ENCODE data around the gene BATF3. TPM values are rescaled to one million over a fixed set of nuclear protein-coding genes. Genes with fewer than 3 reads are reported as not detected.

Gene BATF3
- total RNA-seq, 2 experiments from 2014 or later, result 2.1 to 3.1 TPM

DNA sequence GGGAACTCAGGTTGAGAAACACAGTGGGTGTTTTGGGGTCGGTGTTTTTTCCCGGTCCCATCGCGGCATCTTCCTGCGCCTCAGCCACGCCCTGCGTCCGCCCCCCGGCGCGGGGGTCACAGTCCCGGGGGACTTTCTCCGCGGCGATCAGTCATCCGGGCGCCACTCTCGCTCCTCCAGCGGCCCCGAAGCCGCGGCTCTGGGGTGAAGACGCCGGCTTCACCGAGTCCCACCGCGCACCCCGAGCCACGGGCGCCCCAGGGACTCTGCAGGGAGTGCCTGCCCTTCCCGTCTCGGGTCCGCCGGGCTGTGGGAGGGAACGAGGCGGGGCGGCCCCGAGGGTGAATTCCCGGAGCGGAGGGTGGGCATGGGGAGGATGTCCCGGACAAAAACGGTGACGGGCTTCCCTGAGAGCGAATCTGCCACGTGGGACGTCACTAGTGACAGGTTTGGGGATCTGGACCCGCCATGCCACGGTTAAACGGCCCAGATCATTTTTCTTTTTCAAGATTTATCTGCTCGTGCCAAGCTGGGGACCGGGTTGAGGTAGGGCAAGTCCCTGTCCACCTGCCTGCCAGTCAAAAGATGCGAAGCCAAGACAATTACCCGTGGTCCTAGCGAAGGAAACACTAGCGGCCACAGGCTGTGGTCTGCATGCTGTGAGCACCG, 717 bp upstream of the BATF3 start:
- ChIA-PET POLR2A (interaction anchor here (0.9 to 1.4 kb wide), 2 partner anchors 22 to 90 kb away, joined by 3 to 5 read pairs; no protein-coding TSS in a partner anchor), CTCF (ENCODE audit: unreplicated experiment) (no interaction called here)
- Histone ChIP-seq H2AFZ (ENCODE audit: low read length) (peak overlapping the region; percentile 70), H3K36me3 (ENCODE audit: insufficient read depth, low read length) (no peaks in the 10 kb centered on the region), H3K4me3 (ENCODE audit: low read depth, low read length, poor library complexity, severe bottlenecking) (peak overlapping the region; percentile 68), H3K27ac (ENCODE audit: low read depth, low read length, poor library complexity, severe bottlenecking) (no peak overlapping the region), H4K20me1 (ENCODE audit: insufficient read depth, low read length) (no peaks in the 10 kb centered on the region), H3K4me1 (ENCODE audit: insufficient read depth, low read length, poor library complexity, severe bottlenecking) (peaks cover 33% of the 10 kb centered on the region), H3K9me2 (ENCODE audit: insufficient read depth, low read length) (no peaks in the 10 kb centered on the region), H3K79me2 (ENCODE audit: insufficient read depth, low read depth, low read length) (no peaks in the 10 kb centered on the region), H3K9me3 (ENCODE audit: low read length) (no peaks in the 10 kb centered on the region), H3K4me2 (ENCODE audit: low read length) (peak overlapping the region; percentile 61)
- TF ChIP-seq CTCF (conservative IDR thresholded peaks at IDR 0.05; ENCODE audit: low read length) (no peak), EZH2phosphoT487 (IDR thresholded peaks at IDR 0.05; ENCODE audit: borderline replicate concordance, low read depth, low read length) (no peak)
- BruUV-seq (replicated peaks), result no TSS peak
- intact Hi-C loops (cut with micrococcal nuclease; ENCODE audit: unreplicated experiment), result loop anchor here (2.0 kb wide), 1 partner anchor 54 kb away; no protein-coding TSS in a partner anchor
- DNase-seq (ENCODE audit: low spot score), result peak; percentile 43

GRCh38 chr1:212699104-212699624, 476 bp downstream of the BATF3 start:
- no TSS peak for BruUV-seq (replicated peaks)
- Histone ChIP-seq H3K79me2 (ENCODE audit: insufficient read depth, low read depth, low read length) (no peaks in the 10 kb centered on the region), H3K4me1 (ENCODE audit: insufficient read depth, low read length, poor library complexity, severe bottlenecking) (peaks cover 33% of the 10 kb centered on the region), H3K27ac (ENCODE audit: low read depth, low read length, poor library complexity, severe bottlenecking) (no peak overlapping the region), H3K9me3 (ENCODE audit: low read length) (no peaks in the 10 kb centered on the region), H3K4me2 (ENCODE audit: low read length) (peak overlapping the region; percentile 61), H3K4me3 (ENCODE audit: low read depth, low read length, poor library complexity, severe bottlenecking) (peak overlapping the region; percentile 68), H3K36me3 (ENCODE audit: insufficient read depth, low read length) (no peaks in the 10 kb centered on the region), H4K20me1 (ENCODE audit: insufficient read depth, low read length) (no peaks in the 10 kb centered on the region), H2AFZ (ENCODE audit: low read length) (peak overlapping the region; percentile 57; the same call in 1 of the 2 replicates), H3K9me2 (ENCODE audit: insufficient read depth, low read length) (no peaks in the 10 kb centered on the region)
- TF ChIP-seq EZH2phosphoT487 (IDR thresholded peaks at IDR 0.05; ENCODE audit: borderline replicate concordance, low read depth, low read length), result no peak
- TF ChIP-seq CTCF (conservative IDR thresholded peaks at IDR 0.05; ENCODE audit: low read length), result peak; percentile 71
- ChIA-PET CTCF (ENCODE audit: unreplicated experiment) (no interaction called here), POLR2A (interaction anchor here (0.6 kb wide), 1 partner anchor 109 kb away, joined by 3 read pairs; no protein-coding TSS in a partner anchor)
- DNase-seq (ENCODE audit: low spot score), result peak; percentile 63
- intact Hi-C loops (cut with micrococcal nuclease; ENCODE audit: unreplicated experiment), result loop anchor here (1.0 kb wide), 2 partner anchors 33 to 83 kb away; no protein-coding TSS in a partner anchor

All from OCI-LY7 (cell line).